ENCODE results near the gene DNAJB12. TPM values are rescaled to one million over a fixed set of nuclear protein-coding genes. Genes with fewer than 3 reads are reported as not detected.

DNAJB12 gene
- total RNA-seq, 1 experiment from 2014 or later, result 27.6 TPM

GRCh38 chr10:72319416-72320254 lies 35.1 kb downstream of the DNAJB12 start:
- H3K9ac ChIP-seq (ENCODE audit: extremely low read depth, insufficient read length, low read length), result no peak overlapping the region
- no peak overlapping the region for H4K5ac ChIP-seq (ENCODE audit: insufficient read length, low read depth, low read length)
- DNase-seq, result peak; percentile 80
- no peaks in the 10 kb centered on the region for H3K27me3 ChIP-seq (ENCODE audit: insufficient read depth, low read length)
- H3T11ph ChIP-seq (ENCODE audit: low read length), result no peak overlapping the region
- peak overlapping the region; percentile 11 for H3K4me2 ChIP-seq (ENCODE audit: insufficient read depth, insufficient read length, low read length)
- no peak overlapping the region for H2AK5ac ChIP-seq (ENCODE audit: insufficient read length, low read length)
- no peak overlapping the region for H2BK12ac ChIP-seq (ENCODE audit: insufficient read length, low read depth, low read length)
- Mint-ChIP-seq H3K4me1 (peaks cover 41 to 50% of the 10 kb centered on the region in 2 experiments), H3K36me3 (ENCODE audit: insufficient read depth in 1 of 3, low read depth in 3 of 3) (no peaks in the 10 kb centered on the region), H3K9me3 (no peaks in the 10 kb centered on the region; a peak in 1 of 5 replicates), H3K27ac (peak overlapping the region; percentile 97 to 99 (median 98); a peak in 5 of 7 replicates), H3K27me3 (ENCODE audit: low read depth) (no peaks in the 10 kb centered on the region), H3K4me3 (peak overlapping the region; percentile 52 to 61; a peak in 3 of 5 replicates)
- H4K20me1 ChIP-seq (ENCODE audit: control insufficient read depth, insufficient read depth, insufficient read length), result no peaks in the 10 kb centered on the region
- H3K9me3 ChIP-seq (ENCODE audit: control insufficient read depth, low read depth, low read length), result no peaks in the 10 kb centered on the region
- no peak overlapping the region for H3K27ac ChIP-seq (ENCODE audit: insufficient read length, low read depth, low read length)
- H2AFZ ChIP-seq (ENCODE audit: low read length), result no peak overlapping the region
- peak overlapping the region; percentile 69 for H3K18ac ChIP-seq (ENCODE audit: insufficient read length, low read depth, low read length)
- no peak overlapping the region for H2BK5ac ChIP-seq (ENCODE audit: insufficient read length, low read length)
- no peak overlapping the region for H2BK15ac ChIP-seq (ENCODE audit: low read depth, low read length)
- peaks cover 3% of the 10 kb centered on the region for H3K23me2 ChIP-seq (ENCODE audit: insufficient read length, low read depth, low read length, poor library complexity, severe bottlenecking)
- peaks cover 2% of the 10 kb centered on the region; the same call in 1 of the 2 replicates for H3K4me1 ChIP-seq (ENCODE audit: insufficient read depth, low read length)
- no peaks in the 10 kb centered on the region for H3K79me2 ChIP-seq (ENCODE audit: insufficient read depth, low read length)
- H4K8ac ChIP-seq (replicated peaks; ENCODE audit: insufficient read length, low read depth, low read length), result no peak overlapping the region
- H3K14ac ChIP-seq (ENCODE audit: insufficient read depth, low read length), result peak overlapping the region; percentile 52
- H4K91ac ChIP-seq (ENCODE audit: insufficient read length, low read depth, low read length), result no peak overlapping the region
- no peak overlapping the region for H2BK20ac ChIP-seq (ENCODE audit: low read depth, low read length, poor library complexity, severe bottlenecking)
- H3K23ac ChIP-seq (ENCODE audit: insufficient read length, low read depth, low read length), result no peak overlapping the region
- no peaks in the 10 kb centered on the region for H3K79me1 ChIP-seq (ENCODE audit: insufficient read depth, low read depth, low read length, poor library complexity, severe bottlenecking)
- no peak overlapping the region for H2BK120ac ChIP-seq (ENCODE audit: low read depth, low read length, poor library complexity, severe bottlenecking)
- TF ChIP-seq CTCF (conservative IDR thresholded peaks at IDR 0.05), result no peak
- no peak overlapping the region for H3K4ac ChIP-seq (ENCODE audit: low read depth, low read length)
- no peak overlapping the region for H3K56ac ChIP-seq (ENCODE audit: insufficient read length, low read depth, low read length)
- WGBS (ENCODE audit: extremely low coverage, insufficient read length, low lambda C conversion rate), result no CpG with 5 or more reads among the region's 60 CpGs
